SK-N-SH treated with all-trans-retinoic acid at 6 μM for 48 hours (cell line): ENCODE results near the gene TRAPPC3.

ENCODE experiments used
- ATAC-seq: fragments of 200-7000 bp; cut with Tn5 transposase; 3 replicates; pipeline ENCODE4 v1.9.1; 2020; ENCODE audit warnings: mild to moderate bottlenecking, moderate library complexity
- ARNTL ChIP-seq: fragments of 450-650 bp; formaldehyde crosslinking; IDR thresholded peaks from 2 replicates; pipeline ENCODE4 v1.5.0; 2020; ENCODE audit warnings: low read depth, mild to moderate bottlenecking, moderate library complexity, borderline replicate concordance
- BACH2 ChIP-seq: fragments of 250-450 bp; sonication (Bioruptor Pico); IDR thresholded peaks from 2 replicates; pipeline ENCODE4 v1.9.0; 2021; ENCODE audit warnings: mild to moderate bottlenecking, borderline replicate concordance
- CSDC2 ChIP-seq: fragments of 250-450 bp; sonication (Bioruptor Pico); IDR thresholded peaks from 2 replicates; pipeline ENCODE4 v1.5.0; 2020; ENCODE audit warnings: mild to moderate bottlenecking, moderate library complexity
- CSRNP3 ChIP-seq: fragments of 250-450 bp; sonication (Bioruptor Pico); IDR thresholded peaks from 2 replicates; pipeline ENCODE4 v1.5.1; 2021; ENCODE audit warnings: mild to moderate bottlenecking, moderate library complexity
- ESRRG ChIP-seq: fragments of 250-450 bp; sonication (Bioruptor Pico); IDR thresholded peaks from 2 replicates; pipeline ENCODE4 v1.6.1; 2021; ENCODE audit warnings: mild to moderate bottlenecking
- GLIS3 ChIP-seq: fragments of 250-450 bp; sonication (Bioruptor Pico); IDR thresholded peaks from 2 replicates; pipeline ENCODE4 v1.5.0; 2020; ENCODE audit warnings: mild to moderate bottlenecking, moderate library complexity
- ISL1 ChIP-seq: fragments of 250-450 bp; sonication (Bioruptor Pico); IDR thresholded peaks from 2 replicates; pipeline ENCODE4 v2.1.2; 2022; ENCODE audit warnings: mild to moderate bottlenecking, moderate library complexity
- OSR1 ChIP-seq: fragments of 250-450 bp; sonication (Bioruptor Pico); IDR thresholded peaks from 2 replicates; pipeline ENCODE4 v1.8.0; 2022; ENCODE audit warnings: moderate library complexity, mild to moderate bottlenecking, inconsistent platforms
- POU6F1 ChIP-seq: fragments of 250-450 bp; sonication (Bioruptor Pico); IDR thresholded peaks from 2 replicates; pipeline ENCODE4 v1.8.0; 2021; ENCODE audit warnings: low read depth, mild to moderate bottlenecking, moderate library complexity, borderline replicate concordance
- PPARA ChIP-seq: fragments of 250-450 bp; sonication (Bioruptor Pico); IDR thresholded peaks from 2 replicates; pipeline ENCODE4 v1.5.0; 2020; ENCODE audit warnings: mild to moderate bottlenecking, borderline replicate concordance
- SNAI2 ChIP-seq: fragments of 250-450 bp; sonication (Bioruptor Pico); IDR thresholded peaks from 2 replicates; pipeline ENCODE4 v1.5.0; 2020; ENCODE audit warnings: mild to moderate bottlenecking, moderate library complexity
- TCF4 ChIP-seq: fragments of 250-450 bp; sonication (Bioruptor Pico); IDR thresholded peaks from 2 replicates; pipeline ENCODE4 v1.8.0; 2021; ENCODE audit warnings: mild to moderate bottlenecking, moderate library complexity, borderline replicate concordance
- ZNF565 ChIP-seq: fragments of 450-650 bp; formaldehyde crosslinking; conservative IDR thresholded peaks from 2 replicates; pipeline ENCODE4 v1.5.0; 2020; ENCODE audit warnings: low read depth, mild to moderate bottlenecking, moderate library complexity
- ZNF70 ChIP-seq: fragments of 450-650 bp; formaldehyde crosslinking; IDR thresholded peaks from 2 replicates; pipeline ENCODE4 v1.5.0; 2020; ENCODE audit warnings: mild to moderate bottlenecking, moderate library complexity
- ZNF8 ChIP-seq: fragments of 450-650 bp; formaldehyde crosslinking; IDR thresholded peaks from 2 replicates; pipeline ENCODE4 v1.5.0; 2020; ENCODE audit warnings: mild to moderate bottlenecking, moderate library complexity
- TF ChIP-seq, protein P1 (sequence below): fragments of 250-450 bp; sonication (Bioruptor Pico); IDR thresholded peaks from 2 replicates; pipeline ENCODE4 v1.5.0; 2020; ENCODE audit warnings: mild to moderate bottlenecking, moderate library complexity
- TF ChIP-seq, protein P2 (sequence below): fragments of 250-450 bp; sonication (Bioruptor Pico); IDR thresholded peaks from 2 replicates; pipeline ENCODE4 v1.5.1; 2020; ENCODE audit warnings: low read depth, mild to moderate bottlenecking, moderate library complexity

TRAPPC3 gene

DNA sequence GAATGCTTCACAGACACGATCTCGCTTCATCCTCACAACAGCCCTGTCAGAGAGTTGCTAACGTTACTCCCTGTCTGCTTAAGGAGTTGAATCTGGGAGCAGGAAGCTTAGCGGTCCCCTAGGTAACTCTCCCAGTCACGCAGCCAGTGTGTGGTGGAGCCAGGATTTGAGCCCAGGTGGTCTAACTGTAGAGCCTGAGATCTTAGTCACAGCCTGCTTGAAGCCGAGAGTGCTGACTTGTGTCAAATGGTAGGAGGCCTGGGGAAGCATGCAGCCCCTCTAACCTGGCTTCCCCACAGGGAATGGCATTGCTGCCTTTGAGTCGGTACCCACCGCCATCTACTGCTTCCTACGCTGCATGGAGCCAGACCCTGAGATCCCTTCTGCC lies 56.5 kb downstream of the TRAPPC3 start:
- no peak for TF ChIP-seq TCF4 (CRISPR knock-in tag)
- no peak for TF ChIP-seq ARNTL
- TF ChIP-seq POU6F1: no peak
- no peak for TF ChIP-seq ISL1 (CRISPR knock-in tag)
- TF ChIP-seq, protein P1, sequence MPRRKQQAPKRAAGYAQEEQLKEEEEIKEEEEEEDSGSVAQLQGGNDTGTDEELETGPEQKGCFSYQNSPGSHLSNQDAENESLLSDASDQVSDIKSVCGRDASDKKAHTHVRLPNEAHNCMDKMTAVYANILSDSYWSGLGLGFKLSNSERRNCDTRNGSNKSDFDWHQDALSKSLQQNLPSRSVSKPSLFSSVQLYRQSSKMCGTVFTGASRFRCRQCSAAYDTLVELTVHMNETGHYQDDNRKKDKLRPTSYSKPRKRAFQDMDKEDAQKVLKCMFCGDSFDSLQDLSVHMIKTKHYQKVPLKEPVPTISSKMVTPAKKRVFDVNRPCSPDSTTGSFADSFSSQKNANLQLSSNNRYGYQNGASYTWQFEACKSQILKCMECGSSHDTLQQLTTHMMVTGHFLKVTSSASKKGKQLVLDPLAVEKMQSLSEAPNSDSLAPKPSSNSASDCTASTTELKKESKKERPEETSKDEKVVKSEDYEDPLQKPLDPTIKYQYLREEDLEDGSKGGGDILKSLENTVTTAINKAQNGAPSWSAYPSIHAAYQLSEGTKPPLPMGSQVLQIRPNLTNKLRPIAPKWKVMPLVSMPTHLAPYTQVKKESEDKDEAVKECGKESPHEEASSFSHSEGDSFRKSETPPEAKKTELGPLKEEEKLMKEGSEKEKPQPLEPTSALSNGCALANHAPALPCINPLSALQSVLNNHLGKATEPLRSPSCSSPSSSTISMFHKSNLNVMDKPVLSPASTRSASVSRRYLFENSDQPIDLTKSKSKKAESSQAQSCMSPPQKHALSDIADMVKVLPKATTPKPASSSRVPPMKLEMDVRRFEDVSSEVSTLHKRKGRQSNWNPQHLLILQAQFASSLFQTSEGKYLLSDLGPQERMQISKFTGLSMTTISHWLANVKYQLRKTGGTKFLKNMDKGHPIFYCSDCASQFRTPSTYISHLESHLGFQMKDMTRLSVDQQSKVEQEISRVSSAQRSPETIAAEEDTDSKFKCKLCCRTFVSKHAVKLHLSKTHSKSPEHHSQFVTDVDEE (CRISPR knock-in tag): no peak
- no peak for TF ChIP-seq ZNF565 (CRISPR knock-in tag)
- TF ChIP-seq, protein P2, sequence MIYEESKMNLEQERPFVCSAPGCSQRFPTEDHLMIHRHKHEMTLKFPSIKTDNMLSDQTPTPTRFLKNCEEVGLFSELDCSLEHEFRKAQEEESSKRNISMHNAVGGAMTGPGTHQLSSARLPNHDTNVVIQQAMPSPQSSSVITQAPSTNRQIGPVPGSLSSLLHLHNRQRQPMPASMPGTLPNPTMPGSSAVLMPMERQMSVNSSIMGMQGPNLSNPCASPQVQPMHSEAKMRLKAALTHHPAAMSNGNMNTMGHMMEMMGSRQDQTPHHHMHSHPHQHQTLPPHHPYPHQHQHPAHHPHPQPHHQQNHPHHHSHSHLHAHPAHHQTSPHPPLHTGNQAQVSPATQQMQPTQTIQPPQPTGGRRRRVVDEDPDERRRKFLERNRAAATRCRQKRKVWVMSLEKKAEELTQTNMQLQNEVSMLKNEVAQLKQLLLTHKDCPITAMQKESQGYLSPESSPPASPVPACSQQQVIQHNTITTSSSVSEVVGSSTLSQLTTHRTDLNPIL: no peak
- no peak for TF ChIP-seq PPARA (CRISPR knock-in tag)
- no peak for TF ChIP-seq GLIS3 (CRISPR knock-in tag)
- no peak for ATAC-seq

DNA sequence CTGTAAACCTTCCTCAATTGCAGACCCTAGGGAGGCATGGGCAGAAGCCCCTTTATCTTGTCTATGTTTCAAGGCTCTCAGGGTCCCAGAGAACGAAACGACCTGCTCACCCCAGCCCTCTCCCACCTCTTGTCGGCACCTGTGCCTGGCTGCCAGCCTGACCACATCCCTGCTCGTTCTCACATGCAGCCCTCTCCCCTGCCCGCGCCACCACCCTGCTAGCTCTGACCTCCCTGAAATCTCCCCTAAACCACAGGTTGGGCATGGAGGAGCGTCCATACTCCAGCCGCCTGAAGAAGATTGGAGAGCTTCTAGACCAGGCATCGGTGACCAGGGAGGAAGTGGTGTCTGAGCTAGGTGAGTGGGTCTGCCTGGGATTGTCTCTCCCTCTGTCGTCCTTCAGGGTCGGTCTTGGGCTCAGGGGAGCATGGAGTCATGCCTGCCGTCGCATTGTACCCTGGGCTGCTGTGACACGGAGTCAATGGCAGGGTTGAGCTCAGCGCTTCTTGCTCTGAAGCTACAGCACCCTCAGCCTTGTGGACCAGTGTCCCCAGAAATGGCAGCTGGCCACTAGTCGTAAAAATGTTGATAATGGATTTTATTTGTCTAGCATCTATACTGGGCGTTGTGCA lies 57.0 kb downstream of the TRAPPC3 start:
- TF ChIP-seq SNAI2 (CRISPR knock-in tag) (no peak), POU6F1 (no peak), CSRNP3 (no peak), ESRRG (no peak), TCF4 (CRISPR knock-in tag) (no peak), GLIS3 (CRISPR knock-in tag) (no peak), PPARA (CRISPR knock-in tag) (no peak), ISL1 (CRISPR knock-in tag) (no peak), OSR1 (CRISPR knock-in tag) (no peak), BACH2 (no peak), ZNF70 (CRISPR knock-in tag) (no peak), CSDC2 (CRISPR knock-in tag) (no peak), ZNF8 (CRISPR knock-in tag) (no peak)
- TF ChIP-seq, protein P2: no peak
- TF ChIP-seq, protein P1 (CRISPR knock-in tag): no peak
- no peak for ATAC-seq
